Esophagus muscularis mucosa (tissue), 4 donors: ENCODE measurements around the gene ADGRF3.

Source experiments
- CTCF ChIP-seq, 3 experiments: fragments of 200-600 bp in 2 of 3; fragments of 450-650 bp in 1 of 3; sonication (generic) in 2 of 3; IDR thresholded peaks; one replicate each; pipeline ENCODE4 v1.5.1; 2017 to 2019; ENCODE audit warnings: antibody characterized with exemption in 3 of 3, mild to moderate bottlenecking in 2 of 3, moderate library complexity in 1 of 3
- EP300 ChIP-seq: sonication (generic); formaldehyde crosslinking; IDR thresholded peaks from one replicate; pipeline ENCODE4 v1.6.1; 2017; ENCODE audit warnings: antibody characterized with exemption
- POLR2A ChIP-seq: fragments of 450-650 bp; IDR thresholded peaks from one replicate; pipeline ENCODE4 v1.6.1; 2017; ENCODE audit warnings: antibody characterized with exemption, moderate library complexity, mild to moderate bottlenecking, low read depth
- POLR2AphosphoS5 ChIP-seq, 2 donors: sonication (generic); formaldehyde crosslinking; IDR thresholded peaks; one replicate each; pipeline ENCODE4 v1.6.1; 2017; ENCODE audit warnings: antibody characterized with exemption in 2 of 2

GRCh38 chr2:26345283-26345544 is 1.4 kb downstream of the ADGRF3 start:
- no peak for TF ChIP-seq POLR2AphosphoS5 (IDR thresholded peaks at IDR 0.05)
- TF ChIP-seq CTCF (IDR thresholded peaks at IDR 0.05) = no peak
- no peak for TF ChIP-seq POLR2A
- no peak for TF ChIP-seq EP300
